Measurements from ENCODE around the gene ITGA2. TPM values are rescaled to one million over a fixed set of nuclear protein-coding genes. Genes with fewer than 3 reads are reported as not detected.

The ITGA2 gene
- total RNA-seq, 1 experiment from 2014 or later = 36.7 TPM

DNA sequence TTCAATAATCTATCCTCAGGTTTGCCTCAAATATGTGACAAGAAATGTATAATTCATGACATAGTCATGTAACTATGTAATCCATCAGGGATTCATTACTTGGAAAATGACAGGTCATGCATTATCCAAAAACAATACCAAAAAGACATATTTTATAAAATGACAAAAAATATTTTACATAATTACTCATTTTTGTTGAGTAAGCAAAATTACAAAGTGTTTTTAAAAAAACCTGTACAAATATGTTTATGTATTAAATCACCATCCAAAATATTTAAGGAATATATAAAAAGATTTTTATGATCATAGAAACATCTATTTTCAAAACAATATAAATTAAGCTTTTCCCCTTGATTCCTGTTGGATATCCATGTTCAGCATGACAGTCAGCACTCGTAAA, 36.7 kb upstream of the ITGA2 start:
- Histone ChIP-seq H3K4me1 (ENCODE audit: insufficient read depth, low read length) (peaks cover 13% of the 10 kb centered on the region), H2AFZ (ENCODE audit: low read length) (no peak overlapping the region), H3K9ac (ENCODE audit: low read length) (no peak overlapping the region), H4K20me1 (ENCODE audit: low read length) (no peaks in the 10 kb centered on the region), H3K9me3 (ENCODE audit: low read length) (no peaks in the 10 kb centered on the region), H3K4me2 (ENCODE audit: low read length) (no peak overlapping the region), H3K4me3 (ENCODE audit: low read length) (no peak overlapping the region), H3F3A (ENCODE audit: low read length, unreplicated experiment) (no peaks in the 10 kb centered on the region), H3K79me2 (ENCODE audit: low read length) (no peaks in the 10 kb centered on the region), H3K9me2 (replicated peaks; ENCODE audit: low read length) (no peaks in the 10 kb centered on the region), H3K27me3 (ENCODE audit: low read length) (no peaks in the 10 kb centered on the region), H3K36me3 (ENCODE audit: low read depth, low read length) (no peaks in the 10 kb centered on the region), H3K27ac (ENCODE audit: low read length) (no peak overlapping the region)
- DNase-seq (no peak), ATAC-seq (no peak)
- ChIA-PET CTCF (no interaction called here), POLR2A (ENCODE audit: unreplicated experiment) (no interaction called here)
- BruUV-seq (replicated peaks) = TSS peak; percentile 11
- intact Hi-C loops (cut with micrococcal nuclease) = no loop called here
- TF ChIP-seq EZH2phosphoT487 (IDR thresholded peaks at IDR 0.05; ENCODE audit: borderline replicate concordance, low read length) = no peak
- TF ChIP-seq, protein P1, sequence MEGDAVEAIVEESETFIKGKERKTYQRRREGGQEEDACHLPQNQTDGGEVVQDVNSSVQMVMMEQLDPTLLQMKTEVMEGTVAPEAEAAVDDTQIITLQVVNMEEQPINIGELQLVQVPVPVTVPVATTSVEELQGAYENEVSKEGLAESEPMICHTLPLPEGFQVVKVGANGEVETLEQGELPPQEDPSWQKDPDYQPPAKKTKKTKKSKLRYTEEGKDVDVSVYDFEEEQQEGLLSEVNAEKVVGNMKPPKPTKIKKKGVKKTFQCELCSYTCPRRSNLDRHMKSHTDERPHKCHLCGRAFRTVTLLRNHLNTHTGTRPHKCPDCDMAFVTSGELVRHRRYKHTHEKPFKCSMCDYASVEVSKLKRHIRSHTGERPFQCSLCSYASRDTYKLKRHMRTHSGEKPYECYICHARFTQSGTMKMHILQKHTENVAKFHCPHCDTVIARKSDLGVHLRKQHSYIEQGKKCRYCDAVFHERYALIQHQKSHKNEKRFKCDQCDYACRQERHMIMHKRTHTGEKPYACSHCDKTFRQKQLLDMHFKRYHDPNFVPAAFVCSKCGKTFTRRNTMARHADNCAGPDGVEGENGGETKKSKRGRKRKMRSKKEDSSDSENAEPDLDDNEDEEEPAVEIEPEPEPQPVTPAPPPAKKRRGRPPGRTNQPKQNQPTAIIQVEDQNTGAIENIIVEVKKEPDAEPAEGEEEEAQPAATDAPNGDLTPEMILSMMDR (conservative IDR thresholded peaks at IDR 0.05; ENCODE audit: low read depth, low read length) = no peak
- TF ChIP-seq EZH2 (IDR thresholded peaks at IDR 0.05; ENCODE audit: low read length, unreplicated experiment) = no peak

DNA sequence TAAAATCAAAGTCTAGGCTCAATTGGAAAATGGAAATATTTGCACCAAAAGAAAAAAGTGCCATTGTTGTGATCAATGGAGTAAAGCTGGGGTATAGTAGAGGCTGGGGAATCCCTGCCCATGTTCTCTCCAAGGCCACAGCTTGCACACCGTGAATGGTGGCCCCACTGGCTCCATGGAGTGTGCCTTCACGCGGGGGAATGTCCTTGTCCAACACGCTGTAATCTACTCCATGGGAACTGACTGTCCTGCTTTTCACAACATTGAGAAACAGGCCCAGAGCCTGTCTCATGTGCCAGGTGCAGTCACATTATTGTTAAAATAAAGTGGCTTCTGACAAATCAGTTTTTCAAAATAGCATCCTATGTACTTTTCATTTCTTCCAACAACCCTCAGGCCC, 33.1 kb upstream of the ITGA2 start:
- Histone ChIP-seq H3K9ac (ENCODE audit: low read length) (no peak overlapping the region), H3K4me3 (ENCODE audit: low read length) (no peak overlapping the region), H3K4me1 (ENCODE audit: insufficient read depth, low read length) (no peaks in the 10 kb centered on the region), H3K4me2 (ENCODE audit: low read length) (no peak overlapping the region), H3K27me3 (ENCODE audit: low read length) (no peaks in the 10 kb centered on the region), H3K9me3 (ENCODE audit: low read length) (no peaks in the 10 kb centered on the region), H3K79me2 (ENCODE audit: low read length) (no peaks in the 10 kb centered on the region), H4K20me1 (ENCODE audit: low read length) (no peaks in the 10 kb centered on the region), H2AFZ (ENCODE audit: low read length) (no peak overlapping the region), H3K27ac (ENCODE audit: low read length) (no peak overlapping the region), H3K9me2 (replicated peaks; ENCODE audit: low read length) (no peaks in the 10 kb centered on the region), H3K36me3 (ENCODE audit: low read depth, low read length) (no peaks in the 10 kb centered on the region), H3F3A (ENCODE audit: low read length, unreplicated experiment) (no peaks in the 10 kb centered on the region)
- no peak for DNase-seq
- TF ChIP-seq EZH2 (IDR thresholded peaks at IDR 0.05; ENCODE audit: low read length, unreplicated experiment) = no peak
- TF ChIP-seq EZH2phosphoT487 (IDR thresholded peaks at IDR 0.05; ENCODE audit: borderline replicate concordance, low read length) = no peak
- TF ChIP-seq, protein P1 (conservative IDR thresholded peaks at IDR 0.05; ENCODE audit: low read depth, low read length) = no peak
- no TSS peak for BruUV-seq (replicated peaks)
- intact Hi-C loops (cut with micrococcal nuclease) = no loop called here
- CTCF ChIA-PET = no interaction called here
- POLR2A ChIA-PET (ENCODE audit: unreplicated experiment) = no interaction called here
- ATAC-seq = no peak

DNA sequence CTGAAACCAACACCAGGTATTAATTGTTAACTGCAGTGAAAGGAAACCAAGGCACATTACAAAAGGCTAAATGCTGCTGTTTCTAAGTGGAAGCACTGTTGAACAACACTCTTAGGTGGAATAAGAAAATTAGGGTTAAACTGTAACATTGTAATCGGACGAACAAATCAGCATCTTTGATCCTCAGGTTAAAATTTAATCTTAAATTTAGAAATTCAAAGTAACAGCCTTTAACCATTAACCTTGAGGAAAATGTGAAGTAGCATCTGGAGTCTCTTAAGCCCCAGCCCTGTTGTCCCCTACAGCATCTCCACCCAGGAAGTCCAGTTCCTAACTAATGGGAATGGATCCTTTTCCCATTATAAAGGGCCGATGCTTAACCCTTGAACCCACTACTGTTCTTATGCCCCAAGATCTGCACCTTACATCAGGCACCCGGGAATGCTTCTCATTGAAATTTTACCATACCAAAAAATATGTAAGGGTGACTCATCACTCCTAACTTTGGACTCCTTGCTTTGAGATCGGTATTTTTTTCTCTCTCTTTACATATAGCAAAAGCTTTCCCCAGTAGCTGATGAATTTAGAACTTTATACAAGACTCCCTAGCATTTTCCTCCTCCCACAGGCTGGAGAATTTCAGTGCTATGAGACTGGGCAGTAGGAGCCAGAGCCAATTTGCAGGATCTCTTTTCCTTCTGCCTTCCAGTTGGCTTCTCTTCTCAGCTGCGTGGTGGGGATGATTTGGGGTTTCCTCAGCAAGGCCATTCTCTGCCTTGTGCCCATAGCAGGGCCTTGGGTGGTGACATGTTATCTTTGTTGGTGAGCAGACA, 32.0 kb upstream of the ITGA2 start:
- H4K20me1 ChIP-seq (ENCODE audit: low read length) = no peaks in the 10 kb centered on the region
- H3K4me3 ChIP-seq (ENCODE audit: low read length) = no peak overlapping the region
- intact Hi-C loops (cut with micrococcal nuclease) = no loop called here
- no peaks in the 10 kb centered on the region for H3K36me3 ChIP-seq (ENCODE audit: low read depth, low read length)
- CTCF ChIA-PET = no interaction called here
- no TSS peak for BruUV-seq (replicated peaks)
- H3K4me2 ChIP-seq (ENCODE audit: low read length) = no peak overlapping the region
- no peak for TF ChIP-seq EZH2 (IDR thresholded peaks at IDR 0.05; ENCODE audit: low read length, unreplicated experiment)
- TF ChIP-seq, protein P1 (conservative IDR thresholded peaks at IDR 0.05; ENCODE audit: low read depth, low read length) = no peak
- TF ChIP-seq EZH2phosphoT487 (IDR thresholded peaks at IDR 0.05; ENCODE audit: borderline replicate concordance, low read length) = no peak
- no peaks in the 10 kb centered on the region for H3K27me3 ChIP-seq (ENCODE audit: low read length)
- H3K9me2 ChIP-seq (replicated peaks; ENCODE audit: low read length) = no peaks in the 10 kb centered on the region
- no peak overlapping the region for H3K27ac ChIP-seq (ENCODE audit: low read length)
- ATAC-seq = no peak
- H2AFZ ChIP-seq (ENCODE audit: low read length) = no peak overlapping the region
- DNase-seq = no peak
- POLR2A ChIA-PET (ENCODE audit: unreplicated experiment) = no interaction called here
- no peak overlapping the region for H3K9ac ChIP-seq (ENCODE audit: low read length)
- no peaks in the 10 kb centered on the region for H3K79me2 ChIP-seq (ENCODE audit: low read length)
- H3K4me1 ChIP-seq (ENCODE audit: insufficient read depth, low read length) = no peaks in the 10 kb centered on the region
- H3F3A ChIP-seq (ENCODE audit: low read length, unreplicated experiment) = no peaks in the 10 kb centered on the region
- no peaks in the 10 kb centered on the region for H3K9me3 ChIP-seq (ENCODE audit: low read length)
